C4-2B (cell line): ENCODE data around the gene FAM135A.

Experiments used
- ZFX ChIP-seq: fragments of 450-650 bp; IDR thresholded peaks from 2 replicates; pipeline ENCODE4 v1.6.1; 2017
- TF ChIP-seq, protein P1 (sequence below): fragments of 450-650 bp; conservative IDR thresholded peaks from 2 replicates; pipeline ENCODE4 v1.5.1; 2017; ENCODE audit warnings: mild to moderate bottlenecking

DNA sequence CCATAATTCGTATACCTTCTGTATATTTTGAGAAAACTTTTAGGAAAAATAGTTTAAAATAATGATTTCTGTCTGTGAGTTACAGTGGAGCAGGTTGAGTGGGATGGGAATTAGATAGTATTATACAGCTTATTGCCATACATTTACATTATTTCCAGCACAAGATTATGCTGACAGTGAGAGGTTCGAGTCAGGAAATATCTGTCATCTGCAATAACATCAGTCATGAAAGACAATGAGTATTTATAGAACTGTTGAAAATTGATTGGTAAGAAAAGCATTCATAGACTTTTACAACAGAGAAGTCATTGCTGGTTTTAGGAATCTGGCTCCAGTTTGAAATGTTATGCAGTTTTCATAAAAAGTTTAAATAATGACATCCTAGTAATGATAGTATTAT is 45.9 kb downstream of the FAM135A start:
- TF ChIP-seq, protein P1, sequence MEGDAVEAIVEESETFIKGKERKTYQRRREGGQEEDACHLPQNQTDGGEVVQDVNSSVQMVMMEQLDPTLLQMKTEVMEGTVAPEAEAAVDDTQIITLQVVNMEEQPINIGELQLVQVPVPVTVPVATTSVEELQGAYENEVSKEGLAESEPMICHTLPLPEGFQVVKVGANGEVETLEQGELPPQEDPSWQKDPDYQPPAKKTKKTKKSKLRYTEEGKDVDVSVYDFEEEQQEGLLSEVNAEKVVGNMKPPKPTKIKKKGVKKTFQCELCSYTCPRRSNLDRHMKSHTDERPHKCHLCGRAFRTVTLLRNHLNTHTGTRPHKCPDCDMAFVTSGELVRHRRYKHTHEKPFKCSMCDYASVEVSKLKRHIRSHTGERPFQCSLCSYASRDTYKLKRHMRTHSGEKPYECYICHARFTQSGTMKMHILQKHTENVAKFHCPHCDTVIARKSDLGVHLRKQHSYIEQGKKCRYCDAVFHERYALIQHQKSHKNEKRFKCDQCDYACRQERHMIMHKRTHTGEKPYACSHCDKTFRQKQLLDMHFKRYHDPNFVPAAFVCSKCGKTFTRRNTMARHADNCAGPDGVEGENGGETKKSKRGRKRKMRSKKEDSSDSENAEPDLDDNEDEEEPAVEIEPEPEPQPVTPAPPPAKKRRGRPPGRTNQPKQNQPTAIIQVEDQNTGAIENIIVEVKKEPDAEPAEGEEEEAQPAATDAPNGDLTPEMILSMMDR, result no peak
- TF ChIP-seq ZFX, result no peak
